Keratinocyte (primary cell): ENCODE measurements around the gene TP53I3. TPM values are rescaled to one million over a fixed set of nuclear protein-coding genes. Genes with fewer than 3 reads are reported as not detected.

Experiments
- DNase-seq: peaks from one replicate; pipeline ENCODE4 v3.0.0-alpha.2; 2011; ENCODE audit warnings: low read depth, missing footprints, low spot score
- FAIRE-seq: peaks from 2 replicates; lab custom pipeline; 2011; peaks lifted over from hg19 to GRCh38; lab: Jason Lieb, UNC
- H2AFZ ChIP-seq: 2 replicates; pipeline ENCODE4 v1.6.0; 2012; ENCODE audit warnings: low read length, control low read depth, inconsistent platforms; ENCODE audit not compliant: control insufficient read depth
- H3K27ac ChIP-seq: 2 replicates; pipeline ENCODE4 v1.5.1; 2011; ENCODE audit warnings: low read length; ENCODE audit not compliant: control insufficient read depth, insufficient read depth
- H3K27me3 ChIP-seq: 3 replicates; pipeline ENCODE4 v1.6.0; 2011; ENCODE audit warnings: low read length; ENCODE audit not compliant: control insufficient read depth, insufficient read depth; ENCODE audit errors: extremely low read depth
- H3K36me3 ChIP-seq, 2 experiments: 2 replicates in 1 of 2; 3 replicates in 1 of 2; pipeline ENCODE4 v1.5.1; 2011; ENCODE audit warnings: low read length in 2 of 2, mild to moderate bottlenecking in 1 of 2; ENCODE audit not compliant: control insufficient read depth in 2 of 2, insufficient read depth in 2 of 2; ENCODE audit errors: extremely low read depth in 1 of 2
- H3K4me1 ChIP-seq: 3 replicates; pipeline ENCODE4 v1.5.1; 2011; ENCODE audit warnings: low read length; ENCODE audit not compliant: control insufficient read depth, insufficient read depth; ENCODE audit errors: extremely low read depth
- H3K4me2 ChIP-seq: 3 replicates; pipeline ENCODE4 v1.6.0; 2011; ENCODE audit warnings: low read depth, low read length; ENCODE audit not compliant: control insufficient read depth, insufficient read depth; ENCODE audit errors: extremely low read depth
- H3K4me3 ChIP-seq, 3 experiments: fragments of 200-600 bp in 1 of 3; sonication (generic) in 1 of 3; 2 replicates in 2 of 3; 3 replicates in 1 of 3; pipeline ENCODE4 v1.5.1; 2011 to 2016; ENCODE audit warnings: low read length in 3 of 3, mild to moderate bottlenecking in 3 of 3, control low read depth in 2 of 3, inconsistent platforms in 1 of 3, low read depth in 1 of 3, mixed read lengths in 1 of 3, mixed run types in 1 of 3, moderate library complexity in 1 of 3; ENCODE audit not compliant: control insufficient read depth in 2 of 3, insufficient read depth in 2 of 3; ENCODE audit errors: extremely low read depth in 1 of 3
- H3K79me2 ChIP-seq: 2 replicates; pipeline ENCODE4 v1.6.0; 2012; ENCODE audit warnings: low read length; ENCODE audit not compliant: control insufficient read depth, insufficient read depth
- H3K9ac ChIP-seq: 3 replicates; pipeline ENCODE4 v1.6.0; 2011; ENCODE audit warnings: low read length; ENCODE audit not compliant: control insufficient read depth, insufficient read depth; ENCODE audit errors: extremely low read depth
- H3K9me1 ChIP-seq: 3 replicates; pipeline ENCODE4 v1.6.0; 2011; ENCODE audit warnings: low read length; ENCODE audit not compliant: control insufficient read depth, insufficient read depth; ENCODE audit errors: extremely low read depth
- H3K9me3 ChIP-seq: 2 replicates; pipeline ENCODE4 v1.5.1; 2012; ENCODE audit warnings: low read depth, low read length; ENCODE audit not compliant: control insufficient read depth
- H4K20me1 ChIP-seq: 3 replicates; pipeline ENCODE4 v1.6.0; 2011; ENCODE audit warnings: low read length; ENCODE audit not compliant: control insufficient read depth, insufficient read depth; ENCODE audit errors: extremely low read depth
- CTCF ChIP-seq, 3 experiments: IDR thresholded peaks in 1 of 3; conservative IDR thresholded peaks in 1 of 3; optimal IDR thresholded peaks in 1 of 3; 2 replicates in 2 of 3; 3 replicates in 1 of 3; pipeline versions ENCODE3 to v1.5.1; 2011; ENCODE audit warnings: low read length in 3 of 3, mild to moderate bottlenecking in 3 of 3, moderate library complexity in 2 of 3, control low read depth in 1 of 3, inconsistent platforms in 1 of 3; ENCODE audit not compliant: insufficient read depth in 2 of 3; ENCODE audit errors: extremely low read depth in 1 of 3
- EZH2 ChIP-seq: IDR thresholded peaks from one replicate; pipeline ENCODE4 v1.6.1; 2012; ENCODE audit warnings: inconsistent platforms, mild to moderate bottlenecking, low read length, moderate library complexity
- dilution Hi-C: fragments of 300-500 bp; cut with MboI; formaldehyde crosslinking; loops from one replicate; pipeline ENCODE4 v1.7.0; 2020; ENCODE audit warnings: low sequenced_read_pairs; ENCODE audit not compliant: extremely low pct_ligation_motif_present
- polyA minus RNA-seq, 3 experiments: library from RNA; depleted of rRNA, polyadenylated mRNA; stranded (reverse); fragments of >200 nt; gene quantifications; 1 replicate in 1 of 3; 2 replicates in 1 of 3; 3 replicates in 1 of 3; pipeline ENCODE4 v1.2.3, GENCODE V29; 2011
- polyA plus RNA-seq, 5 experiments: library from polyadenylated mRNA; depleted of rRNA in 3 of 5; stranded (reverse) in 3 of 5; stranded (forward) in 1 of 5; unstranded in 1 of 5; fragments of >200 nt; gene quantifications; 1 replicate in 1 of 5; 2 replicates in 3 of 5; 3 replicates in 1 of 5; pipeline versions ENCODE4 v1.2.1 to v1.2.3, GENCODE V29; 2011 to 2012; ENCODE audit warnings: missing spikeins in 2 of 5, low read depth in 1 of 5, low replicate concordance in 1 of 5

TP53I3 gene, protein sequence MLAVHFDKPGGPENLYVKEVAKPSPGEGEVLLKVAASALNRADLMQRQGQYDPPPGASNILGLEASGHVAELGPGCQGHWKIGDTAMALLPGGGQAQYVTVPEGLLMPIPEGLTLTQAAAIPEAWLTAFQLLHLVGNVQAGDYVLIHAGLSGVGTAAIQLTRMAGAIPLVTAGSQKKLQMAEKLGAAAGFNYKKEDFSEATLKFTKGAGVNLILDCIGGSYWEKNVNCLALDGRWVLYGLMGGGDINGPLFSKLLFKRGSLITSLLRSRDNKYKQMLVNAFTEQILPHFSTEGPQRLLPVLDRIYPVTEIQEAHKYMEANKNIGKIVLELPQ
- 30.9 to 53.9 TPM (median 36.3 TPM) in 3 replicates for polyA plus RNA-seq
- 7.9 TPM for polyA plus RNA-seq (2011; ENCODE audit: low read depth)
- 29.2 and 37.1 TPM in 2 replicates for polyA plus RNA-seq (2011; cell fraction: cytosol; rRNA removed)
- 66.2 and 74.2 TPM in 2 replicates for polyA plus RNA-seq (2011; cell fraction: nucleus; rRNA removed)
- polyA plus RNA-seq (2012; ENCODE audit: low replicate concordance), result 12.3 and 37.3 TPM in 2 replicates
- polyA minus RNA-seq, result 18.4 to 33.0 TPM (median 31.0 TPM) in 3 replicates
- polyA minus RNA-seq (2011; cell fraction: cytosol; rRNA and poly(A)+ RNA removed), result 35.7 TPM
- polyA minus RNA-seq (2011; cell fraction: nucleus; rRNA and poly(A)+ RNA removed), result 16.5 and 17.1 TPM in 2 replicates

- dilution Hi-C loops, result no loop called here
- Histone ChIP-seq H2AFZ (peak within 1 kb of the TSS; percentile 98), H4K20me1 (no peaks in the 10 kb centered on the region), H3K27ac (peak within 1 kb of the TSS; percentile 82), H3K9ac (peak within 1 kb of the TSS; percentile 86), H3K9me3 (no peaks in the 10 kb centered on the region), H3K36me3 (peaks cover 5 to 15% of the 10 kb centered on the region in 2 experiments), H3K4me1 (peaks cover 11% of the 10 kb centered on the region), H3K27me3 (no peaks in the 10 kb centered on the region), H3K4me2 (peak within 1 kb of the TSS; percentile 99), H3K9me1 (no peaks in the 10 kb centered on the region), H3K79me2 (no peaks in the 10 kb centered on the region), H3K4me3 (peak within 1 kb of the TSS; percentile 63 to 80 (median 70))
- no peak for FAIRE-seq
- TF ChIP-seq EZH2 (no peak), CTCF (optimal IDR thresholded peaks at IDR 0.05 in 1 of 3, IDR thresholded peaks at IDR 0.05 in 1 of 3, conservative IDR thresholded peaks at IDR 0.05 in 1 of 3; ENCODE audit: extremely low read depth in 1 of 3, insufficient read depth in 2 of 3, low read length in 3 of 3) (peak; percentile 71 to 93 (median 90))
- no peak for DNase-seq
These were observed at the start of gene TP53I3 for GRCh38 chr2:24084386-24085199. Gene TP53I3, minus strand, starts transcription at chr2:24084834. Its CDS starts 508 bp downstream, at chr2:24084326.

GRCh38 chr2:24132543-24132942, 47.9 kb upstream of the TP53I3 start:
- FAIRE-seq, result no peak
- Histone ChIP-seq H3K9me3 (no peaks in the 10 kb centered on the region), H3K4me1 (no peaks in the 10 kb centered on the region), H3K4me3 (no peak overlapping the region), H3K79me2 (no peaks in the 10 kb centered on the region), H3K9me1 (no peaks in the 10 kb centered on the region), H3K9ac (no peak overlapping the region), H3K27me3 (no peaks in the 10 kb centered on the region), H4K20me1 (no peaks in the 10 kb centered on the region), H3K27ac (no peak overlapping the region), H3K36me3 (no peaks in the 10 kb centered on the region), H2AFZ (no peak overlapping the region), H3K4me2 (no peak overlapping the region)
- no peak for DNase-seq
- dilution Hi-C loops, result no loop called here
- TF ChIP-seq CTCF (optimal IDR thresholded peaks at IDR 0.05 in 1 of 3, IDR thresholded peaks at IDR 0.05 in 1 of 3, conservative IDR thresholded peaks at IDR 0.05 in 1 of 3; ENCODE audit: extremely low read depth in 1 of 3, insufficient read depth in 2 of 3, low read length in 3 of 3), result no peak
- TF ChIP-seq EZH2, result no peak
